ENCODE measurements around the gene HAUS7. TPM values are rescaled to one million over a fixed set of nuclear protein-coding genes. Genes with fewer than 3 reads are reported as not detected.

HAUS7 gene
- total and polyA plus RNA-seq, 2 experiments from 2014 or later: 59.8 to 77.9 TPM

DNA sequence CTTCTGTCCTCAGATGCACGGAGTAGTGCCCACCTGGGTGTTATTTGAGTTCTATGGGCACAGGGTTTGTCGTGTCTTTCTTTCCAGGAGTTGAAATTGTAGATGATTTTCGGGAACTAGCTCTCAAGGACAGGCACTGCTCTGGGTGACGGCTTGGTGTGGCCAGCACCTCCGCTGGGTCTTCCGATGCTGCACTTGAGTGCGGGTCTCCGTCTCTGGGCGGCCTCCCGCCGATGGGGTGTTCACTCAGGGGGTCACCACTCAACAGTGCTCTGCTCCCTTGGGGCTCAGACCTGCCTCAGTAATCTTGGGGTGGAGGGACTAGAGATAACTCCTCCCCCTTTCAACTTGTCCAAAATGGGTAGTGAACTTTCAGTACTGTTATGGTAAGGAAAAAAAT lies 56.6 kb downstream of the HAUS7 start:
- no peaks in the 10 kb centered on the region for H3K9me3 Mint-ChIP-seq

More for the DNA sequence above, 56.6 kb downstream of the HAUS7 start:
- H3K79me2 ChIP-seq (replicated peaks; ENCODE audit: insufficient read depth): no peaks in the 10 kb centered on the region
- Mint-ChIP-seq H3K4me3 (no peak overlapping the region), H3K27ac (no peak overlapping the region), H3K27me3 (ENCODE audit: insufficient read depth, low read depth, poor library complexity) (peaks cover 15% of the 10 kb centered on the region), H3K4me1 (peaks cover 18% of the 10 kb centered on the region), H3K36me3 (ENCODE audit: low read depth) (no peaks in the 10 kb centered on the region)
- no peak overlapping the region for H3K4me3 ChIP-seq
- H3K9me2 ChIP-seq (ENCODE audit: insufficient read depth): no peaks in the 10 kb centered on the region
- DNase-seq (ENCODE audit: low spot score) (no peak), ATAC-seq (no peak)
- H3K27ac ChIP-seq (ENCODE audit: low read depth): no peak overlapping the region
- H3K36me3 ChIP-seq (ENCODE audit: insufficient read depth): no peaks in the 10 kb centered on the region
- H3F3A ChIP-seq (replicated peaks; ENCODE audit: low read depth): no peaks in the 10 kb centered on the region
- H4K20me1 ChIP-seq (replicated peaks; ENCODE audit: insufficient read depth): no peaks in the 10 kb centered on the region
- H2AFZ ChIP-seq: no peak overlapping the region
- TF ChIP-seq ETS1 (IDR thresholded peaks at IDR 0.05) (no peak), STAT1 (IDR thresholded peaks at IDR 0.05; ENCODE audit: unreplicated experiment) (no peak), EZH2phosphoT487 (IDR thresholded peaks at IDR 0.05; ENCODE audit: unreplicated experiment) (no peak), ZNF331 (CRISPR knock-in tag; IDR thresholded peaks at IDR 0.05; ENCODE audit: low read depth) (no peak), ZNF462 (CRISPR knock-in tag; IDR thresholded peaks at IDR 0.05) (no peak), EZH2 (IDR thresholded peaks at IDR 0.05; ENCODE audit: low read depth, unreplicated experiment) (no peak), NANOG (IDR thresholded peaks at IDR 0.05; ENCODE audit: borderline replicate concordance) (no peak), POLR2AphosphoS5 (IDR thresholded peaks at IDR 0.05; ENCODE audit: low read depth) (no peak), CTCF (conservative IDR thresholded peaks at IDR 0.05; ENCODE audit: low read depth in 2 of 2) (no peak), CREB1 (CRISPR knock-in tag; IDR thresholded peaks at IDR 0.05; ENCODE audit: low read depth) (no peak), JUNB (IDR thresholded peaks at IDR 0.05; ENCODE audit: unreplicated experiment) (no peak), ZNF114 (CRISPR knock-in tag; IDR thresholded peaks at IDR 0.05) (no peak)
- TF ChIP-seq, protein P1, sequence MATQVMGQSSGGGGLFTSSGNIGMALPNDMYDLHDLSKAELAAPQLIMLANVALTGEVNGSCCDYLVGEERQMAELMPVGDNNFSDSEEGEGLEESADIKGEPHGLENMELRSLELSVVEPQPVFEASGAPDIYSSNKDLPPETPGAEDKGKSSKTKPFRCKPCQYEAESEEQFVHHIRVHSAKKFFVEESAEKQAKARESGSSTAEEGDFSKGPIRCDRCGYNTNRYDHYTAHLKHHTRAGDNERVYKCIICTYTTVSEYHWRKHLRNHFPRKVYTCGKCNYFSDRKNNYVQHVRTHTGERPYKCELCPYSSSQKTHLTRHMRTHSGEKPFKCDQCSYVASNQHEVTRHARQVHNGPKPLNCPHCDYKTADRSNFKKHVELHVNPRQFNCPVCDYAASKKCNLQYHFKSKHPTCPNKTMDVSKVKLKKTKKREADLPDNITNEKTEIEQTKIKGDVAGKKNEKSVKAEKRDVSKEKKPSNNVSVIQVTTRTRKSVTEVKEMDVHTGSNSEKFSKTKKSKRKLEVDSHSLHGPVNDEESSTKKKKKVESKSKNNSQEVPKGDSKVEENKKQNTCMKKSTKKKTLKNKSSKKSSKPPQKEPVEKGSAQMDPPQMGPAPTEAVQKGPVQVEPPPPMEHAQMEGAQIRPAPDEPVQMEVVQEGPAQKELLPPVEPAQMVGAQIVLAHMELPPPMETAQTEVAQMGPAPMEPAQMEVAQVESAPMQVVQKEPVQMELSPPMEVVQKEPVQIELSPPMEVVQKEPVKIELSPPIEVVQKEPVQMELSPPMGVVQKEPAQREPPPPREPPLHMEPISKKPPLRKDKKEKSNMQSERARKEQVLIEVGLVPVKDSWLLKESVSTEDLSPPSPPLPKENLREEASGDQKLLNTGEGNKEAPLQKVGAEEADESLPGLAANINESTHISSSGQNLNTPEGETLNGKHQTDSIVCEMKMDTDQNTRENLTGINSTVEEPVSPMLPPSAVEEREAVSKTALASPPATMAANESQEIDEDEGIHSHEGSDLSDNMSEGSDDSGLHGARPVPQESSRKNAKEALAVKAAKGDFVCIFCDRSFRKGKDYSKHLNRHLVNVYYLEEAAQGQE (IDR thresholded peaks at IDR 0.05; ENCODE audit: unreplicated experiment): no peak
- peaks cover 19% of the 10 kb centered on the region; the same call in 1 of the 2 replicates for H3K27me3 ChIP-seq (ENCODE audit: insufficient read depth)
- no peak overlapping the region for H3K4me2 ChIP-seq
- no peaks in the 10 kb centered on the region for H3K4me1 ChIP-seq (ENCODE audit: insufficient read depth)

Measured in GM23338 (cell line).